Measurements from ENCODE around the gene KMT2B.

Gene KMT2B

DNA sequence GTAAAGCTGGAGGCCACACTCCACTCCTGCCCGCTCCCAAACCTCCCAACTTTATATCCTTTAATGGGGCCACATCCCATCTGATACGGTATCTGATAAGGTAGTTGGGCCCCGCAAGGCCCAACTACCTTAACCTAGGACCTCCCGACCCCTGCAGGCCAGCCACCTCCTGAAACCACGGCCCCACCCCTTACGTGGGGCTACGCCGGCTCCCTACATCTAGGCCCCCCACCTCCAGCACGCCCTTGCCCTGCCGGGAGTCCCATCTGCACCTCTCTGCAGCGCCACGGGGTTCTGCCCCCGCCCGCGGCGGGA is 22.3 kb downstream of the KMT2B start:
- POLR2A ChIA-PET, result interaction anchor here (0.6 to 7.7 kb wide), 40 partner anchors 8 to 475 kb away, joined by 3 to 204 read pairs (median 5); partner anchors contain the start of genes ARHGAP33, COX6B1, HSPB6 and LIN37
- peaks cover 20% of the 10 kb centered on the region for H3K4me1 ChIP-seq (ENCODE audit: control insufficient read depth, insufficient read depth, low read length)
- no peaks in the 10 kb centered on the region; the same call in 1 of the 2 replicates for H3K9me3 ChIP-seq (ENCODE audit: control insufficient read depth, insufficient read depth, low read depth, low read length)
- CTCF ChIA-PET, result interaction anchor here (0.7 to 1.6 kb wide), 7 partner anchors 8 to 192 kb away, joined by 3 to 8 read pairs (median 5); partner anchors contain the start of gene LIN37
- peaks cover 56 to 63% of the 10 kb centered on the region in 2 experiments for H3K36me3 ChIP-seq (ENCODE audit: control insufficient read depth in 2 of 2, insufficient read depth in 1 of 2, low read length in 2 of 2)
- peak overlapping the region; percentile 52 for H3K4me3 ChIP-seq (ENCODE audit: low read depth, low read length)
- peak overlapping the region; percentile 97 for H3K27ac ChIP-seq (ENCODE audit: extremely low read depth, low read depth, low read length)
- TF ChIP-seq ZNF785 (tag by site-specific recombination; IDR thresholded peaks at IDR 0.05), result no peak
- TF ChIP-seq ZBTB7A (tag by site-specific recombination; IDR thresholded peaks at IDR 0.05; ENCODE audit: low read depth), result no peak
- TF ChIP-seq ZNF311 (tag by site-specific recombination; IDR thresholded peaks at IDR 0.05; ENCODE audit: borderline replicate concordance), result no peak
- peak; percentile 76 for TF ChIP-seq CTCF (tag by site-specific recombination; IDR thresholded peaks at IDR 0.05)
- TF ChIP-seq GLIS1 (tag by site-specific recombination; IDR thresholded peaks at IDR 0.05), result peak; percentile 33
- TF ChIP-seq, protein P1, sequence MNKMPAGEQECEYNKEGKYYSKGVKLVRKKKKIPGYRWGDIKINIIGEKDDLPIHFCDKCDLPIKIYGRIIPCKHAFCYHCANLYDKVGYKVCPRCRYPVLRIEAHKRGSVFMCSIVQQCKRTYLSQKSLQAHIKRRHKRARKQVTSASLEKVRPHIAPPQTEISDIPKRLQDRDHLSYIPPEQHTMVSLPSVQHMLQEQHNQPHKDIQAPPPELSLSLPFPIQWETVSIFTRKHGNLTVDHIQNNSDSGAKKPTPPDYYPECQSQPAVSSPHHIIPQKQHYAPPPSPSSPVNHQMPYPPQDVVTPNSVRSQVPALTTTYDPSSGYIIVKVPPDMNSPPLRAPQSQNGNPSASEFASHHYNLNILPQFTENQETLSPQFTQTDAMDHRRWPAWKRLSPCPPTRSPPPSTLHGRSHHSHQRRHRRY (tag by site-specific recombination; IDR thresholded peaks at IDR 0.05), result 0 out of 2 replicates have a peak, but pooled peaks have one; percentile 53
- TF ChIP-seq, protein P2, sequence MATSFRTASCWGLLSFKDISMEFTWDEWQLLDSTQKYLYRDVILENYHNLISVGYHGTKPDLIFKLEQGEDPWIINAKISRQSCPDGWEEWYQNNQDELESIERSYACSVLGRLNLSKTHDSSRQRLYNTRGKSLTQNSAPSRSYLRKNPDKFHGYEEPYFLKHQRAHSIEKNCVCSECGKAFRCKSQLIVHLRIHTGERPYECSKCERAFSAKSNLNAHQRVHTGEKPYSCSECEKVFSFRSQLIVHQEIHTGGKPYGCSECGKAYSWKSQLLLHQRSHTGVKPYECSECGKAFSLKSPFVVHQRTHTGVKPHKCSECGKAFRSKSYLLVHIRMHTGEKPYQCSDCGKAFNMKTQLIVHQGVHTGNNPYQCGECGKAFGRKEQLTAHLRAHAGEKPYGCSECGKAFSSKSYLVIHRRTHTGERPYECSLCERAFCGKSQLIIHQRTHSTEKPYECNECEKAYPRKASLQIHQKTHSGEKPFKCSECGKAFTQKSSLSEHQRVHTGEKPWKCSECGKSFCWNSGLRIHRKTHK (tag by site-specific recombination; IDR thresholded peaks at IDR 0.05), result no peak
- no peak for TF ChIP-seq ZNF24 (tag by site-specific recombination; IDR thresholded peaks at IDR 0.05)
- TF ChIP-seq ZNF664 (tag by site-specific recombination; IDR thresholded peaks at IDR 0.05), result no peak
- TF ChIP-seq ZNF701 (tag by site-specific recombination; IDR thresholded peaks at IDR 0.05), result no peak
- peak; percentile 100 for TF ChIP-seq ZIC2 (tag by site-specific recombination; IDR thresholded peaks at IDR 0.05)
- TF ChIP-seq, protein P3, sequence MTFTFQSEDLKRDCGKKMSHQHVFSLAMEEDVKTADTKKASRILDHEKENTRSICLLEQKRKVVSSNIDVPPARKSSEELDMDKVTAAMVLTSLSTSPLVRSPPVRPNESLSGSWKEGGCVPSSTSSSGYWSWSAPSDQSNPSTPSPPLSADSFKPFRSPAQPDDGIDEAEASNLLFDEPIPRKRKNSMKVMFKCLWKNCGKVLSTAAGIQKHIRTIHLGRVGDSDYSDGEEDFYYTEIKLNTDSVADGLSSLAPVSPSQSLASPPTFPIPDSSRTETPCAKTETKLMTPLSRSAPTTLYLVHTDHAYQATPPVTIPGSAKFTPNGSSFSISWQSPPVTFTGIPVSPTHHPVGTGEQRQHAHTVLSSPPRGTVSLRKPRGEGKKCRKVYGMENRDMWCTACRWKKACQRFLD (tag by site-specific recombination; IDR thresholded peaks at IDR 0.05), result no peak
- peak; percentile 89; the same call in 1 of the 2 replicates for TF ChIP-seq BCL11A (tag by site-specific recombination; IDR thresholded peaks at IDR 0.05; ENCODE audit: low read depth)
- peak; percentile 77 for TF ChIP-seq ZNF423 (tag by site-specific recombination; IDR thresholded peaks at IDR 0.05)
- TF ChIP-seq, protein P4, sequence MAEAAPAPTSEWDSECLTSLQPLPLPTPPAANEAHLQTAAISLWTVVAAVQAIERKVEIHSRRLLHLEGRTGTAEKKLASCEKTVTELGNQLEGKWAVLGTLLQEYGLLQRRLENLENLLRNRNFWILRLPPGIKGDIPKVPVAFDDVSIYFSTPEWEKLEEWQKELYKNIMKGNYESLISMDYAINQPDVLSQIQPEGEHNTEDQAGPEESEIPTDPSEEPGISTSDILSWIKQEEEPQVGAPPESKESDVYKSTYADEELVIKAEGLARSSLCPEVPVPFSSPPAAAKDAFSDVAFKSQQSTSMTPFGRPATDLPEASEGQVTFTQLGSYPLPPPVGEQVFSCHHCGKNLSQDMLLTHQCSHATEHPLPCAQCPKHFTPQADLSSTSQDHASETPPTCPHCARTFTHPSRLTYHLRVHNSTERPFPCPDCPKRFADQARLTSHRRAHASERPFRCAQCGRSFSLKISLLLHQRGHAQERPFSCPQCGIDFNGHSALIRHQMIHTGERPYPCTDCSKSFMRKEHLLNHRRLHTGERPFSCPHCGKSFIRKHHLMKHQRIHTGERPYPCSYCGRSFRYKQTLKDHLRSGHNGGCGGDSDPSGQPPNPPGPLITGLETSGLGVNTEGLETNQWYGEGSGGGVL (tag by site-specific recombination; IDR thresholded peaks at IDR 0.05), result no peak; the same call in none of the 2 replicates
- no peak for TF ChIP-seq HOXD13 (CRISPR knock-in tag; IDR thresholded peaks at IDR 0.05; ENCODE audit: borderline replicate concordance)
- TF ChIP-seq ZNF692 (tag by site-specific recombination; IDR thresholded peaks at IDR 0.05), result peak; percentile 34; the same call in 1 of the 2 replicates
- TF ChIP-seq GLIS2 (tag by site-specific recombination; IDR thresholded peaks at IDR 0.05), result peak; percentile 90
- TF ChIP-seq, protein P5, sequence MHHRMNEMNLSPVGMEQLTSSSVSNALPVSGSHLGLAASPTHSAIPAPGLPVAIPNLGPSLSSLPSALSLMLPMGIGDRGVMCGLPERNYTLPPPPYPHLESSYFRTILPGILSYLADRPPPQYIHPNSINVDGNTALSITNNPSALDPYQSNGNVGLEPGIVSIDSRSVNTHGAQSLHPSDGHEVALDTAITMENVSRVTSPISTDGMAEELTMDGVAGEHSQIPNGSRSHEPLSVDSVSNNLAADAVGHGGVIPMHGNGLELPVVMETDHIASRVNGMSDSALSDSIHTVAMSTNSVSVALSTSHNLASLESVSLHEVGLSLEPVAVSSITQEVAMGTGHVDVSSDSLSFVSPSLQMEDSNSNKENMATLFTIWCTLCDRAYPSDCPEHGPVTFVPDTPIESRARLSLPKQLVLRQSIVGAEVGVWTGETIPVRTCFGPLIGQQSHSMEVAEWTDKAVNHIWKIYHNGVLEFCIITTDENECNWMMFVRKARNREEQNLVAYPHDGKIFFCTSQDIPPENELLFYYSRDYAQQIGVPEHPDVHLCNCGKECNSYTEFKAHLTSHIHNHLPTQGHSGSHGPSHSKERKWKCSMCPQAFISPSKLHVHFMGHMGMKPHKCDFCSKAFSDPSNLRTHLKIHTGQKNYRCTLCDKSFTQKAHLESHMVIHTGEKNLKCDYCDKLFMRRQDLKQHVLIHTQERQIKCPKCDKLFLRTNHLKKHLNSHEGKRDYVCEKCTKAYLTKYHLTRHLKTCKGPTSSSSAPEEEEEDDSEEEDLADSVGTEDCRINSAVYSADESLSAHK (tag by site-specific recombination; IDR thresholded peaks at IDR 0.05), result peak; percentile 47; the same call in 1 of the 2 replicates
- TF ChIP-seq ZFP69B (tag by site-specific recombination; IDR thresholded peaks at IDR 0.05), result peak; percentile 67
- 0 out of 2 replicates have a peak, but pooled peaks have one; percentile 28 for TF ChIP-seq REPIN1 (tag by site-specific recombination; IDR thresholded peaks at IDR 0.05; ENCODE audit: low read depth)
- peak; percentile 66 for TF ChIP-seq ZBTB10 (tag by site-specific recombination; IDR thresholded peaks at IDR 0.05)
- TF ChIP-seq ZNF146 (tag by site-specific recombination; IDR thresholded peaks at IDR 0.05), result 0 out of 2 replicates have a peak, but pooled peaks have one; percentile 4
- TF ChIP-seq SP3 (tag by site-specific recombination; IDR thresholded peaks at IDR 0.05), result no peak
